ENCODE data around the gene PSAP.
"Not testable (repeated sequence)": the region's sequence is repeated elsewhere in the genome, so short reads cannot be mapped to it uniquely, and the experiment has no call there.

The PSAP gene

DNA sequence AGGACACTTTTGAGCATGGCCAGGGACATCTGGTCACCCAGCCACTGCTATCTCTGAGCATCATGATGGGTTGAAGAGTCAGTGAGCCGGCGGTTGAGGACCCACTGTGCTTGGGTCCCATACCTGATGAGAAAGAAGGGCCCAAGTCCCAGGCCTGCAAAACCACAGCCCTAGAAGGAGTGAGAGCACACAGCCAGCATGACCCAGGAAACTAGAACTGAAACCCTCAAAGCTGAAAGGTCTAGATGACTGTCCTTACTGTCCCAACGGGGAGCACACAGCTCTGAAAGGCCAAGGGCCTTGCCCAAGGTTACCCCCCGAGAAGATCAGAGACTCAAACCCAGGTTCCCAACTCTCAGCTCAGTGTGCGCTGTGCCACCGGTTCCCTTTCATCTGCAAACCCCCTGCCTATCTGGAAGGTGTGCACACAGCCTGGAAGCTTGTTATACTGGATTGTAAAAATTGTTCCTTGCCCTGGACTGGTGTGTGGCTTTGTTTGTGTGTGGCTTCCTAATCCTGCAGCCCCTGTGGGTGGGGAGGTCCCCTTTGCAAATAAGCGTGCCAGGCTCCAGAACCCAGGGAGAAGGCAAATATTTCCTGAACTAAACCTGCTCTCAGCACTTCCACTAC lies 22.6 kb upstream of the PSAP start:
- FAIRE-seq = no peak

DNA sequence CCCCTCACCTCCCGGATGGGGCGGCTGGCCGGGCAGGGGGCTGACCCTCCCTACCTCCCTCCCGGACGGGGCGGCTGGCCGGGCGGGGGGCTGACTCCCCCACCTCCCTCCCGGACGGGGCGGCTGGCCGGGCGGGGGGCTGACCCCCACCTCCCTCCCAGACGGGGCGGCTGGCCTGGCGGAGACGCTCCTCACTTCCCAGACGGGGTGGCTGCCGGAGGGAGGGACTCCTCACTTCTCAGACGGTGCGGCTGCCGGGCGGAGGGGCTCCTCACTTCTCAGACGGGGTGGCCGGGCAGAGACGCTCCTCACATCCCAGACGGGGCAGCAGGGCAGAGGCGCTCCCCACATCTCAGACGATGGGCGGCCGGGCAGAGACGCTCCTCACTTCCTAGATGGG lies 18.6 kb upstream of the PSAP start:
- FAIRE-seq = not testable (repeated sequence)

DNA sequence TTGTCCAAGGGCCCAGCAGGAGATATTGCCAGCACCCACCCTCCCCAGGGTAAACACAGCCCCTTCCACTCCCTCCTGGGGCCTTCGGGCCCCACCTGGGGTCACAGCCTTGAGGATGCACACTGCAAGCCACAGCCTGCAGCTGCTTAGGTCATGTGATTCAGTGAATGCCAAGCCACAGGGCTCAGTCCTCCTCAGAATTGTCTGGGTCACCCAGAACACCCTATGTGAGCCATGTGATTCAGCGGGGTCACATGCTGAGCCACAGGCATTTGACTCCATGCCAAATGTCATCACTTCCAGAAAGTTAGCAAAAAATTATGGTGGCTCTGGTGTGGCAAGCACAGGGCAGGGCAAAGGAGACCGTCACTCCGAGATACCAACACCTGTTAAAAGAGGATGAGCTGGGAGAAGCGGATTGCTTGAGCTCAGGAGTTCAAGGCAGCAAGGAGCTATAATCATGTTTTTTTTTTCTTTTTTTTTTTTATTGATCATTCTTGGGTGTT lies 17.2 kb upstream of the PSAP start:
- FAIRE-seq = no peak

DNA sequence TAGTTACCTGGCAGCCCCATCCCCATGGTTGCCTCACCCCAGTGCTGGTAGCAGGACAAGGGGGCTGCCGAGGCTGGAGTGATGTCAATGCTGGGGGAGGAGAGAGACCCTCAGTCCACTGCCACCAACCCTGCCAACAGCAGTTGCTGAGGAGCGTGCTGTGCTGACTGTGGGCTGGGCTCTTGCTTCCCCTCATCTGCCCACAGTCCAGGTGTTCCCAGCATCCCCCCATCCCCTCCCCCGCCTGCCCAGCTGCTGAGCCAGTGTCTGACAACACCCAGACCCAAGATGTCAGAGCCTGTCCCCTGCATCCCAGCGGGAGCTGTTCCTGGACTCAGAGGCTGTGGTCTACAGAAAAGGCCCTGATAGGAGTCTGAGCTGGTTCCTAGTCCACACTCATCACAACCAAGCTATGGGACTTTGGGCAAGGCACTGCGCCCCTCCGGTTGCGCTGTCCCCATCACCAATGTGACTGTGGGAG lies 14.6 kb upstream of the PSAP start:
- no peak for FAIRE-seq

DNA sequence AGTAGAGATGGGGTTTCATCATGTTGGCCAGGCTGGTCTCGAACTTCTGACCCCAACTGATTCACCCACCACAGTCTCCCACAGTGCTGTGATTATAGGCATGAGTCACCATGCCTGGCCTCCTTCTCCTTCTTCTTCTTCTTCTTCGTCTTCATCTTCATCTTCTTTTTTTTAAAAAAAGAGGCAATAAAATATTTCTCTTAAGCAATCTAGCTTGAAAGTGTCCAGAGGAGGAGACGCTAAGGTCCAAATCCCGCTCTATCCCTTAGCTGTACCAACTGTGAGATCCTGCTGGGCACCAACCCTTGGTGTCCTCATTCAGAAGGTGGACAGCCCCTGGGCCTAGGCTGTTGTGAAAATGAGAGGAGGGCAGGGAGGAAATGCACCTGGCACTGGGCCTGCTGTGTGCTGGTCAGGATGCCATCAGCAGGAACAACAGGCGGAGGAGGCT lies 13.9 kb upstream of the PSAP start:
- no peak for FAIRE-seq

DNA sequence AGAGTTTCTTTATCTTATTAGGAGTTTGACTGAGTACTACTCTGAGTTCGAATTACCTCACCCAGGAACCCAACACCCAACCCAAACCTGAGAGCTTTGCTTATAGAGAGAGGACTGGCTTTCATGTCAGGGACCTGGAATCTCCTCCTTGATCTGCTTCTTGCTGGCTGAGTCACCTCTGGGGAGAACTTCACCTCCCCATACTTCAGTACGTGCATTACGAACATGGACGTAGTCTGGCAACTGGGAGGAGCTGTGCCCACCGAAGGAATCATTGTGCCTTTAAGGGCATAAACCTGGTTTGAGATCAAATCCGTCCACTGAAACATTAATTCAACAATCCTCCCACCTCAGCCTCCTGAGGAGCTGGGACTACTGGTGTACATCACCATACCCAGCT lies 12.2 kb upstream of the PSAP start:
- FAIRE-seq = no peak

DNA sequence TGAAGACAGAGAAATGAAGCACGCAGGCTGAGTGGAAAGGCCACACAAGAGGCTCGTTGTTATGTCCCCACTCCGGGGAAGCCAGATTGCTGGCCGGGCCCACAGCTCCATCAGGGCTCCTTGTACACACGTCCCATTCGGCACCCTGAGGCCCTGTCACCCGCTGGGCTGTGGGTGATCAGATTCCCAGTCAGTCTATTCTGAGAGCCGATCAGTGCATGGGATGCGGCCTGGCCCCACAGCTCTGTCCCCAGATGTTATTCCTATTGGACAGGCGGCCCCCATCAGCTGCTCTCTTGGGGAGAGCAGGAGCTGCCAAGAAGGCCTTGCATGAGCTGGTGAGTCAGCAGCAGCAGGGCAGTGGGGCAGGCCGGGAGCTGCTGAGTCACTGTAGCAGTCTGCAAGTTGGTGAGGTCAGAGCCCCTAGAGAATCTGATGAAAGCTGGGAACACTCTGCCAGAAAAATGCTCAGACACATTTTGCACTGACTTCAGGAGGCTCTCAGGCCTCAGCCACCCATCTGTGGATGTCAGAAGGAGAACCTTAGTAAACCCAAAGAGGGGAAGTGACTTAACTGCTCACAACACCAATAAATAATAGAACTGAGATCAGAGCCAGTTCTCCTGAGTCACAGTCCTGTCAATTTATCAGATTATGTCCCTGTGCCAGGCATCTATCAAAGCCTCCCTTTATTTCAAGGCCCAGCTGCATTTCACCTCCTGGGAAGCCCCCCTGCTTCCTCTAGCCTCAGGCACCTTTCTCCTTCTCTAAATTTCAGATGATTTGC lies 9.4 kb upstream of the PSAP start:
- no peak for FAIRE-seq

DNA sequence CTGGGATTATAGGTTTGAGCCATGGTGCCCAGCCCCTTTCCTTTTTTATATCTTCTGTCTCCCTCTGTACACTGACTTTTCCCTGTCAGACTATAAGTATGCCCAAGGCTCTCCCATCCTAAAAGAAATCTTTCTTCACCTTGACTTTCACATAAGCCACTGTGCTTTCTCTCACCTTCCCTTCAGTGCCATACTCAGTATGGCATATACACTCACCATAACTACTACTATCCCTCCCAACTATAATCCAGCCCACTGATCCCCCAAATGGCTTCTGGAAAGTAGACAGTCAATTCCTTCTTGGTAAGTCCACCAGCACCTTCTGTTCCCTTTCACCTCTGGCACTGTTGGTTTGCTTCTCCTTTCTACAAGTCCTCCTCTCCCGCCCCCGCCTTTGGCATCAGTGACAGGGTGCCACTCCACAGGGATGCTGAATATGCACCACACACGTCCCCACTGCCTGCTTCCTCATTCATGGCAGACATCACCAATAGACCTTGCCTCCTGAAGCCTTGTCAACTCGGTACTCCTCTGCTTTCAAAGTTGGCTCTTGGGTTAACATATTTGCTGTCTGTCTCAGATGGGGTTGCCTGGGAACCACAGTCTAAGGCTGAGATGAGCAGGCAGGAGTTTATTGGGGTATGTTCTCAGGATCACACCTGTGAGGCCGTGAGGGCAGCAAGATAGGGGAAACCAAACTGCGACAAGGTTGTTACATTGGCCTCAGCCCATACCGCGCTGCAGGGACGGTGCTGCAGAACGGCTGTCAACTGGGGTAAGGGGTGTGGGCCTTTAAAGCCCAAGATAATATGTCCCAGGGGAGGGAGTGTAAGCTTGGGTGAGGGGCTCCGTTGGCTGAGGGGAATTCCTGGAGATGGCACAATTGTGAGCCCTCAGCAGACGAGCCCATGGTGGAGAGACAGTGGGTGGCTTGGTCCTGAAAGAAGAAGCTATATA lies 7.2 kb upstream of the PSAP start:
- FAIRE-seq = no peak

DNA sequence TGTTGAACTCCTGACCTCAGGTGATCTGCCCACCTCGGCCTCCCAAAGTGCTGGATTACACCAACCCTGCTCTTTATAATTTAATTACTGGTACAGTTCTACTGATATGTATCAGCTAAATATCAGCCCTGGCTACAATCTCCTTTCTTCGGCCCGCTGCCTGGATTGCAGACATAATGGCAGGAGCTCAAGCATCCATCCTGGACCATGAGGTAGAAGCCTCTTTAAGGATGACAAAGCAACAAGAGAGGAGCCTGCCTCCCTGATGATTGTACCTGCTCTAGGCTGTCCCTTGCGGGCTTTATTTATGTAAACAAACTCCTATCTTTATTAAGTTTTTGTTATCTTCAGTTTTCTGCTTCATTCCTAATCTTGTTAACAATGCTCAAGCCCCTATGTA lies 5.6 kb upstream of the PSAP start:
- FAIRE-seq = no peak

DNA sequence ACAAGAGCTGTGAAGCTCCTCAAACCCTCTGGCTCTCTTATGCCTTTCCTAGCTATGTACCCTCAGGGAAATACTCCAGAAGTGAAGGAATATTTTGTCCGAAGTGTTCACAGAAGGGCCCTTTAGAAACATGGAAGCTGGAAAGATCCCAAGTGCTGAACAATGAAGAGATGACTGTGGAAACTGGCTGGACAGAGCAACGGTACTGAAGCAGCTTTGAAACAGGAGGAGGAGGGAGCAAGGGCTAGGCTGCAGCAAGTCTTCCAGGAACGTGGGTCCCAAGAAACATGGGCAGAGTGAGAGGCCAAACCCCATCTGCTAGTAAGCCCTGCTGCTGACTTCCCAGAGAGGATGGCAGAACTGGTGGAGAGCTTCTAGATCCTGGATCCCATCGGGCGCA lies 3.0 kb upstream of the PSAP start:
- no peak for FAIRE-seq

DNA sequence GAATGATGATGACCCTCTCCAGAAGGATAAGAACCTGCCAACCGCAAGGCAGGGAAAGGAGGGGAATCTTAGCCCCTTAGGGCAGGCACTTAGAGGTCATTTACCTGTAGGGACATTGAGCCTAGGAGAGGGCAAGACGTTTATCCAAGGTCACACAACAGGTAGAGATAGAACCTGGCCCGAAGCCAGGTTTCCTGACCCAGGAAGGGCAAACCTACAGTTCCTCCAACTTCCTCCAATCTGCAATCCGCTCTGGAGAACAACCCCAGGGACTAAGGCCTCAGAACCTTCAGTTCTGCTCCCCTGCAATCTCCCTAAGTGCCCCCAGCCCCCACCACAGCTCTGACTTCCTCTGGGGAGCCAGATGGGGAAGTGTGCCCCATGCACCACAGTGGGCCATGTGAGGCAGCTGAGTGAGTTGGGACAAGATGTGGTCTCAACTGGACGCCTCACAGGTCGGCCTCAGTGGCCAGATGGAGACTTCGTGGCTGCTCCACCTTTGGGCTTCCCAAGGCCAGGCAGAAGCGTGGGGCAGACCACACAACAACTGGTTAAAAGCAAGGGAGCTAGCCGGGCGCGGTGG lies 1.4 kb upstream of the PSAP start:
- no peak for FAIRE-seq

DNA sequence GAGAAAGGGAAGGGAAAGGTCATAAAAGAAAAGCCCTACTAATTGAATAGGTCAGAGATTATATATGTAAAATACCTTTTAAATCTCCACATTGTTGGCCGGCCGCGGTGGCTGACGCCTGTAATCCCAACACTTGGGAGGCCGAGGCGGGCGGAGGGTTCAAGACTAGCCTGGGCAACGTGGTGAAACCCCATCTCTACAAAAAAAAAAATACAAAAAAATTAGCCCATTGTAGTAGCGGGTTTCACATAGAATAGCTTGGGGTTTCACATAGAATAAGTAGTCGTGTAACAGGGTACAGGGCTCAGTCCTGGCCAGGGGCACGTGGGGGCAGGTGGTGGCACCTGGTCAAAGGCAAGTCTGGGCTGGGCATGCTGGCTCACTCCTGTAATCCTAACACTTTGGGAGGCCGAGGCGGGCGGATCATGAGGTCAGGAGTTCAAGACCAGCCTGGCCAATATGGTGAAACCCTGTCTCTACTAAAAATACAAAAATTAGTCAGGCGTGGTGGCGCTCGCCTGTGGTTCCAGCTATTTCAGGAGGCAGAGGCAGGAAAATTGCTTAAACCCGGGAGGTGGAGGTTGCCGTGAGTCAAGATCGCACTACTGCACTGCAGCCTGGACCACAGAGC lies 529 bp upstream of the PSAP start:
- not testable (repeated sequence) for FAIRE-seq

DNA sequence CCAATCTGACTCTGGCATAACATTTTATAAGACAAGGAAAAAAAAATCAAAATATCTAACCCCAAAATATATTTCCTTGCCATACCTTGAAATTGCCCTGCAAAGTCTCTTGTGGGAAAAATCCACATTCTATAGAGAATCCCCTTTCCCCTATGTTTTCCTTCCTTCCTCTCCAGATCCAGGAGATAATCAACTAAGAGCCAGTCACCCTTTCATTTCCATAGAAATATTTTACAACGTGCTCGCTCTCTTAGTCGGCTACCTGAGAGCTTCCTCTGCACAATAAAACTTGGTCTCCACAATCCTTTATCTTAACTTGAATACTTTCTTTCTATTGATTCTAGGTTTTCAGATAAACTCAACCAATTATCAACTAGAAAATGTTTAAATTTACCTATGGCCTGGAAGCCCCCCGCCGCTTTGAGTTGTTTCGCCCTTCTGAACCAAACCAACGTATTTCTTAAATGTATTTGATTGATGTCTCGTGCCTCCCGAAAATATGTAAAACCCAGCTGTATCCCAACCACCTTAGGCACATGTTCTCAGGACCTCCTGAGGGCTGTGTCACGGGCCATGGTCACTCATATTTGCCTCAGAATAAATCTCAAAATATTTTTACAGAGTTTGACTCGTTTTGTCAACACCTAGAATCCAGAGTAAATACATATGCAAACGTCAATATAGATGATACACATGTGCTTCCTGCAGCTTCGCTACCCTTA lies 869 bp downstream of the PSAP start:
- FAIRE-seq = no peak

DNA sequence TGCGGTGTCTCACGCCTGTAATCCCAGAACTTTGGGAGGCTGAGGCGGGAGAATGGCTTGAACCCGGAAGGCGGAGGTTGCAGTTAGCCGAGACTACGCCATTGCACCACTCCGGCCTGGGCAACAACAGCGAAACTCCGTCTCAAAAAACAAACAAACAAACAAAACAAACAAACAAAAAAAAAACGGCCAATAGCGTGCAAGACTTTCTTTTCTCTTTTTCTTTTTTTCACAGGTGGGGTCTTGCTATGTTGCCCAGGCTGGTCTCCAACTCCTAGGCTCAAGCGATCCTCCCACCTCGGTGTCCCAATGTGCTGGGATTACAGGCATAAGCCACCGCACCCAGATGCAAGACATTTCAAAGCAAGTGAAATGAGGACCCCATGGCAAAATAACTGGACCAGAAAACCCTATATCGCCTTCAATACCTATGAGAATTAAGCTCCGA lies 1.6 kb downstream of the PSAP start:
- no peak for FAIRE-seq

DNA sequence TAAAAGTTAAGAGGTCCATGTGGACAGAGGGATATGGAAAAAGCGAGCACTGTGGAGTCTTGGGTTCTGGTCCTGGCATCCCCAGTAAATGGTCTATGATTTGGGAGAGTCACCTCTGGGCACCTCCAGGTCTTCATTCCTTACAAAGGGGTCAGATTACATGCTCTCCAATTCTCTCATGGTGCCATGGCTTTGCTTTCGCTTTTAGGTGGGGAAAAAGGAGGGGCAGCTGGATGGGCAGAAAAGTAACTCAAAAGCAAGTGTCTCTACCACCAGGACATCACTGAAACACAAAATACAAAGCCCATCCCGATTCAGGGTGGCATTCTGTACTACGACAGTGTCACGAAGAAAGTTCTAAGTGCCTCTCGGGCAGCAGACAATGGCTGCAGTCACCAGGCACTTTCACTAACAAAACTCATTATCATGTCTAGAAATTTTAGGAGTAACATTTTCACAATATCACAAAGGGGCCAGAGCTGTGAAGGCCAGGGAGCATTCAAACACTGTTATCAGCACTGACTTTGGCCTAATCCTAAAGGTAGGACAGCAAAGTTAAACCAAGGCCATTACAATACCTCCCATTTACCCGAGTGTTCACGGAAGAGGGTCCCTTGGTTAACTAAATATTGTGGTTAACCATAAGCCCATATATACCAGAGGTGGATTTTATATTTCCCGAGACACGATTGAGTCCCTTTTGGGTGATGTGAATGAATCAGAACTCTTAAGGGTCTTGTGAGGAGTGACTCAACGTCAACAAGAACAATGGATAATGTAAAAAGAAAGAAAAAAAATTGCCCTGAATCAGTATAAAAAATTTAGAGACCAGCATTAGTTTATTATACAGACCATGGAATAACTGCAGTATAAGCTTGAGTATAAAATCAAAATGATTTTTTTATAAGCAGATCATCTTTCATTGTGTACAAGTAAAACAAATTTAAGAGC lies 2.5 kb downstream of the PSAP start:
- no peak for FAIRE-seq

DNA sequence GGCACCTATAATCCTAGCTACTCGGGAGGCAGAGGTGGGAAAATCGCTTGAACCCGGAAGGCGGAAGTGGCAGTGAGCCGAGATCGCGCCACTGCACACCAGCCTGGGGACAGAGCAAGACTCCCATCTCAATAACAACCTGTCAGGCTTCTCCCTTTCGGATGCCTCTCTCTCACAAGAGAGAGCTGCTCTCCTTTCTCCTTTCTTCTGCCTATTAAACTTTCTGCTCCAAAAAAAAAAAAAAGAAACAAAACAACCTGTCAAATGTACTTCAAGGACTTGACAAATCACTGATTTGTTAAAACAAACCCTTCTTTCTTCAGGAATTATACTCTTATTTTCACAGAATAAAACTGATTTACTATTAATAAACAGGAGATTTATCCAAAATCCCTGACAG lies 3.6 kb downstream of the PSAP start:
- FAIRE-seq = no peak

DNA sequence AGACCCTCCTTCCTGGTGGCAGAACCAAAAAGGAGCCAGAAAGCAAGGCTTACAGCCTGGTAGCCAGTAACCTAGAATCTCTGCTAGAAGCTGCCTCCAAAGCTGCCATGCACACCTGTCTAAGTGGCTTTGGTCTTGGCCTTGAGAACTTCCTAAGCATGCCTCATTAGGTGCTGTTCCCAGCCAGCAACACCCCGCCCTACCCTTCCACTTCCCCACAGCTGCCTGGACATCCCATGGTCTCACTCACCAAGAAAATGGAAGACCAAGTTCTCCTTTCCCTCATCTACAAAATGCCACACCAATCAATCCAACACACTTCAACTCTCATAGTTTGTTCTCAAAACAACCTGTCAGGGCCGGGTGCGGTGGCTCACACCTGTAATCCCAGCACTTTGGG lies 4.2 kb downstream of the PSAP start:
- no peak for FAIRE-seq

DNA sequence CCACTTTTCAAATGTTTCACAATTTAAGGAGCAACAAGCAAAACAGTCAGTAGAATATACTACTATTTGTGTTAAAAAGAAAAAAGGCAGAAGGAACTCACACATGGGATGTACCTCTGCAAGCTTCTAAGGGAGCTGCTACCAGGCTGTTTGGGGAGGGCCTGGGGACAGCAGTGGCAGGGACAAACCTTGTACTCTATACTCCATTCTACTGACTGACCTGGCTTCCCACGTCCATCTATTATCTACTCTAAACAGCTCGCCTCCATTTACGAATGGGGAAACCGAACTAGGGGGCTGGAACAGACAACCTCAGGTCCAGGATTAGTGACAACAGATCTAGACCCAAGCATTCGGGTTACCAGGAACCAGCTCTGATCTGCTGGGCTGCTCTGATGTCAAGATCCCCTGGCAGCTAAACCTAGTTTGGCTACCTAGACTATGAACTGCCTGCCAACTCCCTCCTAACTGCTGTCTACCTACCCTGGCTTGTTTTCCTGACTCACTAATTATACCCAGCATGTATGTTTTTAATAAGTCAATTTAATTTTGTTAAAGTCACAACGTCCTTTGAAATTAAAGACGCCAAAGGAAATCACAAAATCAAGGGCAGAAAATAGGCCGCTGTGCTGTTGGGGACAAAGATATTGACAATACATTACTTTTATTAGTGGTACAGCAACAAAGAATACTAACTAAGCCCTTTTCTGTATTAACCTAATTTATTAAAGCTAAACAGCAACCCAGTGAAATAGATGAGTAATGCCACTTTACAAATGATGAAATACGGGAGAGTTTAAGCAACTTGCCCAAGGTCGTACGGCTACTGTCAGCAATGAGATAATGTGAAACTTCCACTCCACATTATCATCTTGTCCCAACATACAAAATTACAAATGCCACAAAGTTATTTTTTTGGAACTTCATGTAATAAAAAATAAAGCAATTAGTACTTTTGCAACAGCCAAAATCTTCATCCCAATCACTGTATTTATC lies 5.3 kb downstream of the PSAP start:
- no peak for FAIRE-seq

DNA sequence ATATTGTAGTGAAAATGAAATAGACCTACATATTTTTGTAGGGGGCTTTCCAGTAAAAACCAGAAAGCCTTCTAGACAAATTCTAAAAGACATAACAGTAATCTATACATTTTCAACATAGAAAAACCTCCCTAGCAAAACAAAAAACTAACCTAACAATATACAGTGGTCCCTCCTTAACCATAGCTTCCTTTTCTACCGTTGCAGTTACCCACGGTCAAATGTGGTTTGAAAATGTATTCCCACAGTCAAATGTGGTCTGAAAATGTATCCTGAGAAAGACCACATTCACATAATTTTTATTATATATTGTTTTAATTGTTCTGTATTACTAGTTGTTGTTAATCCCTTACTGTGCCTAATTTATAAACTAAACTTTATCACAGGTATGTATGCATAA lies 6.4 kb downstream of the PSAP start:
- FAIRE-seq = no peak
